PFSK-1 (cell line): Measurements from ENCODE around the gene EXOC5.

ENCODE experiments used
- POLR2AphosphoS5 ChIP-seq: IDR thresholded peaks from 2 replicates; pipeline ENCODE4 v1.6.1; 2012; ENCODE audit warnings: low read depth, mild to moderate bottlenecking, control low read depth, low read length, moderate library complexity
- REST ChIP-seq, 2 experiments: IDR thresholded peaks; 2 replicates each; pipeline versions ENCODE4 v1.6.1 to v1.8.0; 2011 to 2012; ENCODE audit warnings: low read depth in 2 of 2, low read length in 2 of 2, control low read depth in 1 of 2, inconsistent platforms in 1 of 2, mild to moderate bottlenecking in 1 of 2, moderate library complexity in 1 of 2; ENCODE audit not compliant: insufficient read depth in 1 of 2
- TAF1 ChIP-seq: IDR thresholded peaks from 2 replicates; pipeline ENCODE4 v1.6.1; 2012; ENCODE audit warnings: low read length, control low read depth, borderline replicate concordance; ENCODE audit not compliant: insufficient read depth

- TF ChIP-seq REST (IDR thresholded peaks at IDR 0.05; ENCODE audit: insufficient read depth in 1 of 2, low read depth in 2 of 2, low read length in 2 of 2): no peak
- TF ChIP-seq POLR2AphosphoS5: no peak
- no peak for TF ChIP-seq TAF1
These were observed 48.6 kb upstream of the EXOC5 start for GRCh38 chr14:57317248-57317833.
